Astrocyte (in vitro differentiated cells and primary cell): ENCODE measurements around the gene ALK. TPM values are rescaled to one million over a fixed set of nuclear protein-coding genes. Genes with fewer than 3 reads are reported as not detected.

Experiments
- DNase-seq: peaks from one replicate; pipeline ENCODE4 v3.0.0-alpha.2; 2010; ENCODE audit warnings: low read depth
- FAIRE-seq: peaks from 2 replicates; lab custom pipeline; 2011; peaks lifted over from hg19 to GRCh38; lab: Jason Lieb, UNC
- H2AFZ ChIP-seq: 2 replicates; pipeline ENCODE4 v1.6.0; 2012; ENCODE audit warnings: low read depth, low read length, inconsistent platforms
- H3K27ac ChIP-seq: 2 replicates; pipeline ENCODE4 v1.5.1; 2011; ENCODE audit warnings: low read depth, low read length, inconsistent platforms
- H3K27me3 ChIP-seq: 2 replicates; pipeline ENCODE4 v1.6.0; 2011; ENCODE audit warnings: low read length, inconsistent platforms; ENCODE audit not compliant: insufficient read depth
- H3K36me3 ChIP-seq: 2 replicates; pipeline ENCODE4 v1.5.1; 2011; ENCODE audit warnings: low read length, inconsistent platforms; ENCODE audit not compliant: insufficient read depth
- H3K4me1 ChIP-seq: 2 replicates; pipeline ENCODE4 v1.5.1; 2011; ENCODE audit warnings: low read length, inconsistent platforms; ENCODE audit not compliant: insufficient read depth
- H3K4me2 ChIP-seq: 2 replicates; pipeline ENCODE4 v1.6.0; 2012; ENCODE audit warnings: low read length, inconsistent platforms
- H3K4me3 ChIP-seq: 2 replicates; pipeline ENCODE4 v1.5.1; 2011; ENCODE audit warnings: low read depth, mild to moderate bottlenecking, low read length, inconsistent platforms; ENCODE audit not compliant: insufficient read depth
- H3K79me2 ChIP-seq: 2 replicates; pipeline ENCODE4 v1.6.0; 2012; ENCODE audit warnings: mild to moderate bottlenecking, low read length, inconsistent platforms; ENCODE audit not compliant: insufficient read depth
- H3K9ac ChIP-seq: 2 replicates; pipeline ENCODE4 v1.6.0; 2012; ENCODE audit warnings: mild to moderate bottlenecking, low read length, inconsistent platforms
- H3K9me3 ChIP-seq: 2 replicates; pipeline ENCODE4 v1.5.1; 2012; ENCODE audit warnings: low read depth, mild to moderate bottlenecking, low read length, inconsistent platforms; ENCODE audit not compliant: insufficient read depth
- H4K20me1 ChIP-seq: 2 replicates; pipeline ENCODE4 v1.6.0; 2012; ENCODE audit warnings: low read length, inconsistent platforms; ENCODE audit not compliant: insufficient read depth
- H3K27ac Mint-ChIP-seq: one replicate; pipeline ENCODE4 v1.8.0; 2021; ENCODE audit warnings: mild to moderate bottlenecking, mixed read lengths; ENCODE audit not compliant: unreplicated experiment
- H3K27me3 Mint-ChIP-seq: one replicate; pipeline ENCODE4 v1.8.0; 2021; ENCODE audit warnings: low read depth, mixed read lengths; ENCODE audit not compliant: unreplicated experiment
- H3K36me3 Mint-ChIP-seq: one replicate; pipeline ENCODE4 v1.8.0; 2021; ENCODE audit warnings: low read depth, mixed read lengths; ENCODE audit not compliant: unreplicated experiment
- H3K4me1 Mint-ChIP-seq: one replicate; pipeline ENCODE4 v1.8.0; 2021; ENCODE audit warnings: low read depth, mixed read lengths; ENCODE audit not compliant: unreplicated experiment
- H3K4me3 Mint-ChIP-seq: one replicate; pipeline ENCODE4 v1.8.0; 2021; ENCODE audit warnings: mild to moderate bottlenecking, moderate library complexity, mixed read lengths; ENCODE audit not compliant: unreplicated experiment
- H3K9me3 Mint-ChIP-seq: one replicate; pipeline ENCODE4 v1.8.0; 2021; ENCODE audit warnings: mild to moderate bottlenecking, mixed read lengths; ENCODE audit not compliant: unreplicated experiment
- CTCF ChIP-seq: IDR thresholded peaks from 2 replicates; pipeline ENCODE4 v1.5.1; 2011; ENCODE audit warnings: low read depth, mild to moderate bottlenecking, inconsistent platforms, low read length, moderate library complexity; ENCODE audit not compliant: insufficient read depth
- EZH2 ChIP-seq: IDR thresholded peaks from 2 replicates; pipeline ENCODE4 v1.6.1; 2012; ENCODE audit warnings: mild to moderate bottlenecking, low read length, inconsistent platforms; ENCODE audit not compliant: insufficient read depth
- total RNA-seq: library from RNA; stranded (reverse); gene quantifications from 2 replicates; pipeline ENCODE4 v1.2.1, GENCODE V29; 2021

ALK gene
- total RNA-seq, 1 donor from 2014 or later = 0.16 TPM

- H2AFZ ChIP-seq = no peak overlapping the region
- Mint-ChIP-seq H3K36me3 (peaks cover 18% of the 10 kb centered on the region), H3K27me3 (peaks cover 1% of the 10 kb centered on the region), H3K27ac (no peak overlapping the region), H3K4me3 (no peak overlapping the region), H3K9me3 (peaks cover 8% of the 10 kb centered on the region), H3K4me1 (no peaks in the 10 kb centered on the region)
- no peaks in the 10 kb centered on the region for H4K20me1 ChIP-seq
- H3K79me2 ChIP-seq = no peaks in the 10 kb centered on the region
- H3K9me3 ChIP-seq = no peaks in the 10 kb centered on the region
- TF ChIP-seq EZH2 = no peak
- no peak for TF ChIP-seq CTCF
- no peak overlapping the region for H3K9ac ChIP-seq
- no peaks in the 10 kb centered on the region for H3K27me3 ChIP-seq
- H3K4me1 ChIP-seq = no peaks in the 10 kb centered on the region
- peaks cover 20% of the 10 kb centered on the region for H3K36me3 ChIP-seq
- H3K27ac ChIP-seq = no peak overlapping the region
- no peak overlapping the region for H3K4me2 ChIP-seq
- FAIRE-seq (no peak), DNase-seq (no peak)
- H3K4me3 ChIP-seq = no peak overlapping the region
Observed at GRCh38 chr2:29184531-29184930, 736.9 kb downstream of the ALK start.

GRCh38 chr2:29182920-29183319 is 738.5 kb downstream of the ALK start:
- Histone ChIP-seq H3K4me3 (no peak overlapping the region), H3K4me1 (no peaks in the 10 kb centered on the region), H2AFZ (no peak overlapping the region), H3K9ac (no peak overlapping the region), H3K79me2 (no peaks in the 10 kb centered on the region), H3K4me2 (no peak overlapping the region), H3K9me3 (no peaks in the 10 kb centered on the region), H3K27me3 (no peaks in the 10 kb centered on the region), H3K36me3 (peaks cover 20% of the 10 kb centered on the region), H3K27ac (no peak overlapping the region), H4K20me1 (no peaks in the 10 kb centered on the region)
- Mint-ChIP-seq H3K27me3 (peaks cover 1% of the 10 kb centered on the region), H3K4me3 (no peak overlapping the region), H3K9me3 (peaks cover 8% of the 10 kb centered on the region), H3K36me3 (peaks cover 14% of the 10 kb centered on the region), H3K27ac (no peak overlapping the region), H3K4me1 (no peaks in the 10 kb centered on the region)
- TF ChIP-seq CTCF = no peak
- FAIRE-seq (no peak), DNase-seq (no peak)

GRCh38 chr2:29182334-29182733 is 739.1 kb downstream of the ALK start:
- Histone ChIP-seq H3K36me3 (peaks cover 20% of the 10 kb centered on the region), H3K79me2 (no peaks in the 10 kb centered on the region), H4K20me1 (no peaks in the 10 kb centered on the region), H3K4me2 (no peak overlapping the region), H3K4me3 (no peak overlapping the region), H3K27ac (no peak overlapping the region), H3K9ac (no peak overlapping the region), H3K27me3 (no peaks in the 10 kb centered on the region), H3K4me1 (no peaks in the 10 kb centered on the region), H2AFZ (no peak overlapping the region), H3K9me3 (no peaks in the 10 kb centered on the region)
- Mint-ChIP-seq H3K9me3 (peaks cover 3% of the 10 kb centered on the region), H3K27me3 (peaks cover 1% of the 10 kb centered on the region), H3K4me3 (no peak overlapping the region), H3K27ac (no peak overlapping the region), H3K36me3 (peaks cover 10% of the 10 kb centered on the region), H3K4me1 (no peaks in the 10 kb centered on the region)
- FAIRE-seq (no peak), DNase-seq (no peak)
- no peak for TF ChIP-seq EZH2
- no peak for TF ChIP-seq CTCF
